ENCODE data around the gene TRIM31. TPM values are rescaled to one million over a fixed set of nuclear protein-coding genes. Genes with fewer than 3 reads are reported as not detected.

The TRIM31 gene
- total RNA-seq, 1 donor from 2014 or later = not detected

GRCh38 chr6:30102414-30102969 lies 10.4 kb downstream of the TRIM31 start:
- peaks cover 55% of the 10 kb centered on the region for H3K27me3 Mint-ChIP-seq (ENCODE audit: unreplicated experiment)
- DNase-seq (ENCODE audit: extremely low spot score, unreplicated experiment) = no peak
- no peaks in the 10 kb centered on the region for H3K36me3 Mint-ChIP-seq (ENCODE audit: unreplicated experiment)
- TF ChIP-seq, protein P1, sequence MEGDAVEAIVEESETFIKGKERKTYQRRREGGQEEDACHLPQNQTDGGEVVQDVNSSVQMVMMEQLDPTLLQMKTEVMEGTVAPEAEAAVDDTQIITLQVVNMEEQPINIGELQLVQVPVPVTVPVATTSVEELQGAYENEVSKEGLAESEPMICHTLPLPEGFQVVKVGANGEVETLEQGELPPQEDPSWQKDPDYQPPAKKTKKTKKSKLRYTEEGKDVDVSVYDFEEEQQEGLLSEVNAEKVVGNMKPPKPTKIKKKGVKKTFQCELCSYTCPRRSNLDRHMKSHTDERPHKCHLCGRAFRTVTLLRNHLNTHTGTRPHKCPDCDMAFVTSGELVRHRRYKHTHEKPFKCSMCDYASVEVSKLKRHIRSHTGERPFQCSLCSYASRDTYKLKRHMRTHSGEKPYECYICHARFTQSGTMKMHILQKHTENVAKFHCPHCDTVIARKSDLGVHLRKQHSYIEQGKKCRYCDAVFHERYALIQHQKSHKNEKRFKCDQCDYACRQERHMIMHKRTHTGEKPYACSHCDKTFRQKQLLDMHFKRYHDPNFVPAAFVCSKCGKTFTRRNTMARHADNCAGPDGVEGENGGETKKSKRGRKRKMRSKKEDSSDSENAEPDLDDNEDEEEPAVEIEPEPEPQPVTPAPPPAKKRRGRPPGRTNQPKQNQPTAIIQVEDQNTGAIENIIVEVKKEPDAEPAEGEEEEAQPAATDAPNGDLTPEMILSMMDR (IDR thresholded peaks at IDR 0.05) = no peak
- H3K27ac Mint-ChIP-seq (ENCODE audit: unreplicated experiment) = peak overlapping the region; percentile 50
- peak overlapping the region; percentile 73 for H3K4me3 Mint-ChIP-seq (ENCODE audit: unreplicated experiment)
- no peaks in the 10 kb centered on the region for H3K9me3 Mint-ChIP-seq (ENCODE audit: unreplicated experiment)
- peaks cover 31% of the 10 kb centered on the region for H3K4me1 Mint-ChIP-seq (ENCODE audit: unreplicated experiment)

GRCh38 chr6:30101444-30102413 lies 11.2 kb downstream of the TRIM31 start:
- Mint-ChIP-seq H3K27ac (ENCODE audit: unreplicated experiment) (no peak overlapping the region), H3K27me3 (ENCODE audit: unreplicated experiment) (peaks cover 61% of the 10 kb centered on the region), H3K4me1 (ENCODE audit: unreplicated experiment) (peaks cover 31% of the 10 kb centered on the region), H3K4me3 (ENCODE audit: unreplicated experiment) (peak overlapping the region; percentile 73), H3K9me3 (ENCODE audit: unreplicated experiment) (no peaks in the 10 kb centered on the region), H3K36me3 (ENCODE audit: unreplicated experiment) (no peaks in the 10 kb centered on the region)
- TF ChIP-seq, protein P1 (IDR thresholded peaks at IDR 0.05) = peak; percentile 40
- peak; percentile 95 for DNase-seq (ENCODE audit: extremely low spot score, unreplicated experiment)

- DNase-seq (ENCODE audit: extremely low spot score, unreplicated experiment) = no peak
- H3K27me3 Mint-ChIP-seq (ENCODE audit: unreplicated experiment) = peaks cover 66% of the 10 kb centered on the region
Observed at GRCh38 chr6:30100585-30101443, 12.1 kb downstream of the TRIM31 start.

DNA sequence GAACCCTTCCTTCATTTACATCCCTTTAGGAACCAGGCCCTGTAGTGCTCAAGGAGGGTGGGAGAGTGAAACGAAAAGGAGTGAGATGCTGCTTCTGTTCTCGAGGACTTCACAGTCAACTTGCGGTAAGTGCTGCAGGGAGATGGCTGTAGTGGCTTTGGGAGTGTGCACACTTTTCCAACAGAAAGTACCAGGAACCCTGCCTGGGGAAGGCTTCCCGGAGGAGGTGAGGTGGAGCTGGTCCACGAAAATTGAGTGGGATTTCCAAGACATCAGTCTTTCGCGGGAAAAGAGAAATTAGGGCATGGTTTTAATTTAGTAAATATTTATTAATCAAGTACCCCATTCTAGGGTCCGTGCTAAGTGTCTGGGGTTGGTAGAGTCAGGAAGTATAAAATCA lies 12.7 kb downstream of the TRIM31 start:
- TF ChIP-seq, protein P1 (IDR thresholded peaks at IDR 0.05) = no peak
- Mint-ChIP-seq H3K4me1 (ENCODE audit: unreplicated experiment) (peaks cover 31% of the 10 kb centered on the region), H3K27me3 (ENCODE audit: unreplicated experiment) (peaks cover 73% of the 10 kb centered on the region)

More at GRCh38 chr6:30100585-30101443, 12.1 kb downstream of the TRIM31 start:
- Mint-ChIP-seq H3K4me1 (ENCODE audit: unreplicated experiment) (peaks cover 31% of the 10 kb centered on the region), H3K27ac (ENCODE audit: unreplicated experiment) (no peak overlapping the region), H3K9me3 (ENCODE audit: unreplicated experiment) (no peaks in the 10 kb centered on the region), H3K4me3 (ENCODE audit: unreplicated experiment) (peak overlapping the region; percentile 73), H3K36me3 (ENCODE audit: unreplicated experiment) (no peaks in the 10 kb centered on the region)
- TF ChIP-seq, protein P1 (IDR thresholded peaks at IDR 0.05) = no peak

More for the DNA sequence above, 12.7 kb downstream of the TRIM31 start:
- H3K4me3 Mint-ChIP-seq (ENCODE audit: unreplicated experiment) = peak overlapping the region; percentile 24
- DNase-seq (ENCODE audit: extremely low spot score, unreplicated experiment) = no peak
- H3K36me3 Mint-ChIP-seq (ENCODE audit: unreplicated experiment) = no peaks in the 10 kb centered on the region
- H3K27ac Mint-ChIP-seq (ENCODE audit: unreplicated experiment) = no peak overlapping the region
- H3K9me3 Mint-ChIP-seq (ENCODE audit: unreplicated experiment) = no peaks in the 10 kb centered on the region

All from osteocyte (in vitro differentiated cells).